Loucy (cell line): ENCODE data around the gene MYMX.

Experiments
- H2AFZ ChIP-seq: fragments of 200-600 bp; sonication (generic); 2 replicates; pipeline ENCODE4 v1.6.0; 2016; ENCODE audit warnings: antibody characterized with exemption, mild to moderate bottlenecking, low read length, moderate library complexity
- H3F3A ChIP-seq: fragments of 200-600 bp; 2 replicates; pipeline ENCODE4 v1.6.0; 2016; ENCODE audit warnings: antibody characterized with exemption, low read depth, mild to moderate bottlenecking
- H3K27me3 ChIP-seq: fragments of 200-600 bp; sonication (generic); 2 replicates; pipeline ENCODE4 v1.6.1; 2014; ENCODE audit warnings: low read length, mild to moderate bottlenecking; ENCODE audit not compliant: insufficient read depth, poor library complexity, severe bottlenecking
- H3K36me3 ChIP-seq: fragments of 200-600 bp; sonication (generic); 2 replicates; pipeline ENCODE4 v1.6.1; 2016; ENCODE audit warnings: low read length; ENCODE audit not compliant: insufficient read depth
- H3K4me1 ChIP-seq: fragments of 200-600 bp; sonication (generic); 2 replicates; pipeline ENCODE4 v1.5.1; 2014; ENCODE audit warnings: low read length, mild to moderate bottlenecking; ENCODE audit not compliant: insufficient read depth, poor library complexity, severe bottlenecking
- H3K4me2 ChIP-seq: fragments of 200-600 bp; sonication (generic); 2 replicates; pipeline ENCODE4 v1.6.0; 2014; ENCODE audit warnings: antibody characterized with exemption, low read length, low read depth, mild to moderate bottlenecking; ENCODE audit not compliant: poor library complexity, severe bottlenecking
- H3K4me3 ChIP-seq: fragments of 200-600 bp; sonication (generic); 2 replicates; pipeline ENCODE4 v1.5.1; 2014; ENCODE audit warnings: low read length, mild to moderate bottlenecking, mixed read lengths; ENCODE audit not compliant: poor library complexity, severe bottlenecking
- H3K79me2 ChIP-seq: fragments of 200-600 bp; sonication (generic); 2 replicates; pipeline ENCODE4 v1.6.1; 2014; ENCODE audit warnings: low read length; ENCODE audit not compliant: insufficient read depth
- H3K9ac ChIP-seq: fragments of 200-600 bp; sonication (generic); 2 replicates; pipeline ENCODE4 v1.6.0; 2014; ENCODE audit warnings: mild to moderate bottlenecking, low read depth, low read length, moderate library complexity; ENCODE audit not compliant: poor library complexity, severe bottlenecking
- H3K9me2 ChIP-seq: fragments of 200-600 bp; sonication (generic); replicated peaks from 2 replicates; pipeline ENCODE4 v1.6.1; 2016; ENCODE audit warnings: low read depth, low read length, mixed read lengths
- H3K9me3 ChIP-seq: fragments of 200-600 bp; sonication (generic); 2 replicates; pipeline ENCODE4 v1.6.1; 2014; ENCODE audit warnings: mild to moderate bottlenecking, antibody characterized with exemption, low read length, low read depth; ENCODE audit not compliant: insufficient read depth
- H4K20me1 ChIP-seq: fragments of 200-600 bp; sonication (generic); 2 replicates; pipeline ENCODE4 v1.6.0; 2014; ENCODE audit warnings: antibody characterized with exemption, low read length, mild to moderate bottlenecking; ENCODE audit not compliant: insufficient read depth, poor library complexity, severe bottlenecking
- EZH2phosphoT487 ChIP-seq: fragments of 200-600 bp; IDR thresholded peaks from 2 replicates; pipeline ENCODE4 v1.6.1; 2018; ENCODE audit warnings: antibody characterized with exemption, mild to moderate bottlenecking, moderate library complexity, borderline replicate concordance
- TF ChIP-seq, protein P1 (sequence below): fragments of 200-600 bp; sonication (generic); conservative IDR thresholded peaks from 2 replicates; pipeline ENCODE4 v1.5.1; 2014; ENCODE audit warnings: mild to moderate bottlenecking, antibody characterized with exemption, low read length

Gene MYMX

DNA sequence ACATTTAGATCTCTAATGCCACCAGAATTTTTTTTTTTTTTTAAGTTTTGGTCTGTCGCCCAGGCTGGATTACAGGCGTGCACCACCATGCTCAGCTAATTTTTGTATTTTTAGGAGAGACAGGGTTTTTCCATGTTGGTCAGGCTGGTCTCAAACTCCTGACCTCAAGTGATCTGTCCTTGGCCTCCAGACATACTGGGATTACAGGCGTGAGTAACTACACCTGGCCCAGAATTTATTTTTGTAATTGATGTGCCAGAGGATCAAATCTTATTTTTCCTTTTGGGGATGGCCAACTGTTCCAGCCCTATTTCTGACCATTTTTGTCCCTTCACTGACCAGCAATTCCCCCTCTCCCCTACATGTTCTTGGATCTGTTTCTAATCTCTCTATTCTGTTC lies 18.0 kb upstream of the MYMX start:
- H3K9me3 ChIP-seq, result no peaks in the 10 kb centered on the region
- TF ChIP-seq EZH2phosphoT487, result no peak
- no peak overlapping the region for H3K4me2 ChIP-seq
- H4K20me1 ChIP-seq, result no peaks in the 10 kb centered on the region
- H3K9ac ChIP-seq, result no peak overlapping the region
- no peaks in the 10 kb centered on the region for H3K36me3 ChIP-seq
- H3K27me3 ChIP-seq, result no peaks in the 10 kb centered on the region
- H3K79me2 ChIP-seq, result no peaks in the 10 kb centered on the region
- no peak overlapping the region for H3K4me3 ChIP-seq
- no peaks in the 10 kb centered on the region for H3F3A ChIP-seq
- H3K9me2 ChIP-seq, result no peaks in the 10 kb centered on the region
- no peak overlapping the region for H2AFZ ChIP-seq
- H3K4me1 ChIP-seq, result peaks cover 14% of the 10 kb centered on the region

DNA sequence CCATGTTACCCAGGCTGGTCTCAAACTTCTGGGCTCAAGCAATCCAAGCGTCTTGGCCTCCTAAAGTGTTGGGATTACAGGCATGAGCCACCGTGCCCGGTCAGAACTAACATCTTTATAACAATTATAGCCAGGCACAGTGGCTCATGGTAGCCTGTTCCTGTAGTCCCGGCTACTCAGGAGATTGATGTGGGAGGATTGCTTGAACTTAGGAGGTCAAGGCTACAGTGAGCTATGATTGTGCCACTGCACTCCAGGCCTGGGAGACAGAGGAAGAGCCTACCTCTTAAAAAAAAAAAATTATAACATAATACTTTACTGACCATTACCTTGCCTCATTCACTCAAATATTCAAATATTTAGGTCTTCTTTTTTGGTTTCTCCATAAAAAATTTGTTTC lies 16.8 kb upstream of the MYMX start:
- Histone ChIP-seq H3K9ac (no peak overlapping the region), H3K9me2 (no peaks in the 10 kb centered on the region), H3K4me1 (peaks cover 24% of the 10 kb centered on the region), H4K20me1 (no peaks in the 10 kb centered on the region), H3F3A (no peaks in the 10 kb centered on the region), H3K36me3 (no peaks in the 10 kb centered on the region), H3K4me2 (no peak overlapping the region), H3K9me3 (no peaks in the 10 kb centered on the region), H3K27me3 (no peaks in the 10 kb centered on the region), H3K4me3 (no peak overlapping the region), H3K79me2 (no peaks in the 10 kb centered on the region), H2AFZ (no peak overlapping the region)
- TF ChIP-seq EZH2phosphoT487, result no peak
- TF ChIP-seq, protein P1, sequence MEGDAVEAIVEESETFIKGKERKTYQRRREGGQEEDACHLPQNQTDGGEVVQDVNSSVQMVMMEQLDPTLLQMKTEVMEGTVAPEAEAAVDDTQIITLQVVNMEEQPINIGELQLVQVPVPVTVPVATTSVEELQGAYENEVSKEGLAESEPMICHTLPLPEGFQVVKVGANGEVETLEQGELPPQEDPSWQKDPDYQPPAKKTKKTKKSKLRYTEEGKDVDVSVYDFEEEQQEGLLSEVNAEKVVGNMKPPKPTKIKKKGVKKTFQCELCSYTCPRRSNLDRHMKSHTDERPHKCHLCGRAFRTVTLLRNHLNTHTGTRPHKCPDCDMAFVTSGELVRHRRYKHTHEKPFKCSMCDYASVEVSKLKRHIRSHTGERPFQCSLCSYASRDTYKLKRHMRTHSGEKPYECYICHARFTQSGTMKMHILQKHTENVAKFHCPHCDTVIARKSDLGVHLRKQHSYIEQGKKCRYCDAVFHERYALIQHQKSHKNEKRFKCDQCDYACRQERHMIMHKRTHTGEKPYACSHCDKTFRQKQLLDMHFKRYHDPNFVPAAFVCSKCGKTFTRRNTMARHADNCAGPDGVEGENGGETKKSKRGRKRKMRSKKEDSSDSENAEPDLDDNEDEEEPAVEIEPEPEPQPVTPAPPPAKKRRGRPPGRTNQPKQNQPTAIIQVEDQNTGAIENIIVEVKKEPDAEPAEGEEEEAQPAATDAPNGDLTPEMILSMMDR, result no peak

- TF ChIP-seq, protein P1, result no peak
- no peak for TF ChIP-seq EZH2phosphoT487
- H3K9me3 ChIP-seq, result no peaks in the 10 kb centered on the region
- no peaks in the 10 kb centered on the region for H3K9me2 ChIP-seq
- no peak overlapping the region for H3K4me3 ChIP-seq
- no peaks in the 10 kb centered on the region for H4K20me1 ChIP-seq
- H3F3A ChIP-seq, result no peaks in the 10 kb centered on the region
- peak overlapping the region; percentile 59; the same call in 1 of the 2 replicates for H2AFZ ChIP-seq
- no peaks in the 10 kb centered on the region for H3K27me3 ChIP-seq
- peak overlapping the region; percentile 19 for H3K9ac ChIP-seq
- H3K79me2 ChIP-seq, result no peaks in the 10 kb centered on the region
- H3K4me2 ChIP-seq, result peak overlapping the region; percentile 20
- no peaks in the 10 kb centered on the region for H3K36me3 ChIP-seq
- H3K4me1 ChIP-seq, result peaks cover 26% of the 10 kb centered on the region
Measured at GRCh38 chr6:44201200-44201599, 15.5 kb upstream of the MYMX start.

DNA sequence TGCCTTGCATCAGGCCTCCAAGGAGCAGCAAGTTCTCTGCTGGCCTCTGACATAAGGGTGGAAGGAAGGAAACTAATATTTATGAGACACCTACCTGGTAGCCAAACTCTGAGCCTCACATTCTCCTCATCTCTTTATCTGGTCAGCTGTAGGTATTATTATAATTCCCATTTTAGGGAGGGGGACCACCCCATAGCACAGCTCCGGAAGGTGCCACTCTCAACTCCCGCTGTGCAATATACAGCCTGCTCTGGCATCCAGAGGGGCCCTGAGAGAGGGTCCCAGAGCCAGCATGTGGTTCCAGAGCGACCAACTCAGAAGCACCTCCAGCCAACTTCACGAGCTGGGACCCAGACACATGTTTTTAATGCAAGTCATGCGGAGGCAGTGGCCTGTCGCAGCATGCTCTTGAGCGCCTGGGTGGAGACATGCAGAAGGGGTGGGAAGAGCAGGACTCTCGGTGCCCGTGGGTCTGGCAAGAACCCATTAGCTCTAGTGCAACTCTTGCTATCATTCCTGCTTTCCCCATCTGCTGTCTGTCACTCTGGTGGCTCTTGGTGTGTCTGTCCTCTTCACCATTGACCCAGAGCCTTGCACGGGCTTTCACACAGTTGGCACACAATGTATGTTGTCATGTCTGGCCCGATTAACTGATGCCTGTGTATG lies 15.0 kb upstream of the MYMX start:
- no peak overlapping the region for H3K9ac ChIP-seq
- no peaks in the 10 kb centered on the region for H3K27me3 ChIP-seq
- H4K20me1 ChIP-seq, result no peaks in the 10 kb centered on the region
- H3K9me3 ChIP-seq, result no peaks in the 10 kb centered on the region
- no peaks in the 10 kb centered on the region for H3K36me3 ChIP-seq
- H2AFZ ChIP-seq, result peak overlapping the region; percentile 59; the same call in 1 of the 2 replicates
- TF ChIP-seq, protein P1, result no peak
- no peak for TF ChIP-seq EZH2phosphoT487
- H3F3A ChIP-seq, result no peaks in the 10 kb centered on the region
- no peaks in the 10 kb centered on the region for H3K79me2 ChIP-seq
- H3K4me3 ChIP-seq, result no peak overlapping the region
- no peak overlapping the region for H3K4me2 ChIP-seq
- H3K4me1 ChIP-seq, result peaks cover 26% of the 10 kb centered on the region
- H3K9me2 ChIP-seq, result no peaks in the 10 kb centered on the region
